ENCODE results near the gene RSRP1. TPM values are rescaled to one million over a fixed set of nuclear protein-coding genes. Genes with fewer than 3 reads are reported as not detected.

The RSRP1 gene
- total and polyA plus RNA-seq, 2 of the 13 experiments (the other 11 are each of a cell fraction or from before 2014, with no cell fraction given): 43.9 to 52.8 TPM

GRCh38 chr1:25247024-25247828 is at the start of gene RSRP1 (continued):
- TF ChIP-seq ZNF609 (CRISPR knock-in tag; IDR thresholded peaks at IDR 0.05; ENCODE audit: borderline replicate concordance) (0 out of 2 replicates have a peak, but pooled peaks have one; percentile 11), NCOA2 (CRISPR knock-in tag; IDR thresholded peaks at IDR 0.05) (peak; percentile 31; the same call in 1 of the 2 replicates), GABPA (IDR thresholded peaks at IDR 0.05; ENCODE audit: low read depth, low read length) (peak; percentile 44), GABPA (CRISPR knock-in tag; IDR thresholded peaks at IDR 0.05; ENCODE audit: low read depth) (peak; percentile 61), TARDBP (CRISPR knock-in tag; IDR thresholded peaks at IDR 0.05) (peak; percentile 86; the same call in 1 of the 2 replicates), KMT2A (CRISPR knock-in tag; IDR thresholded peaks at IDR 0.05) (peak; percentile 80), U2AF2 (IDR thresholded peaks at IDR 0.05; ENCODE audit: low read depth, low read length) (peak; percentile 77; the same call in 1 of the 2 replicates), ERF (CRISPR knock-in tag; IDR thresholded peaks at IDR 0.05) (peak; percentile 88), HNRNPLL (IDR thresholded peaks at IDR 0.05; ENCODE audit: low read depth, low read length, poor library complexity, severe bottlenecking) (peak; percentile 67), CREB1 (IDR thresholded peaks at IDR 0.05) (peak; percentile 68), CREB1 (CRISPR knock-in tag; IDR thresholded peaks at IDR 0.05) (peak; percentile 70; the same call in 1 of the 2 replicates), ZBTB26 (CRISPR knock-in tag; IDR thresholded peaks at IDR 0.05; ENCODE audit: borderline replicate concordance) (peak; percentile 74), SETDB1 (CRISPR knock-in tag; IDR thresholded peaks at IDR 0.05; ENCODE audit: borderline replicate concordance) (no peak), ZNF234 (CRISPR knock-in tag; conservative IDR thresholded peaks at IDR 0.05) (no peak), PAWR (CRISPR knock-in tag; IDR thresholded peaks at IDR 0.05; ENCODE audit: borderline replicate concordance) (no peak), ZC3H13 (CRISPR knock-in tag; IDR thresholded peaks at IDR 0.05) (peak; percentile 65), MIER2 (CRISPR knock-in tag; IDR thresholded peaks at IDR 0.05) (0 out of 2 replicates have a peak, but pooled peaks have one; percentile 47), ZNF33B (CRISPR knock-in tag; IDR thresholded peaks at IDR 0.05) (0 out of 2 replicates have a peak, but pooled peaks have one; percentile 61), THAP11 (CRISPR knock-in tag; IDR thresholded peaks at IDR 0.05) (peak; percentile 79), KLF12 (CRISPR knock-in tag; IDR thresholded peaks at IDR 0.05; ENCODE audit: borderline replicate concordance) (peak; percentile 65; the same call in 1 of the 2 replicates), MIER3 (CRISPR knock-in tag; IDR thresholded peaks at IDR 0.05; ENCODE audit: borderline replicate concordance) (peak; percentile 79; the same call in 1 of the 2 replicates), ZMYM2 (CRISPR knock-in tag; IDR thresholded peaks at IDR 0.05) (no peak), PAX8 (CRISPR knock-in tag; IDR thresholded peaks at IDR 0.05; ENCODE audit: borderline replicate concordance) (no peak)
- TF ChIP-seq, protein P1, sequence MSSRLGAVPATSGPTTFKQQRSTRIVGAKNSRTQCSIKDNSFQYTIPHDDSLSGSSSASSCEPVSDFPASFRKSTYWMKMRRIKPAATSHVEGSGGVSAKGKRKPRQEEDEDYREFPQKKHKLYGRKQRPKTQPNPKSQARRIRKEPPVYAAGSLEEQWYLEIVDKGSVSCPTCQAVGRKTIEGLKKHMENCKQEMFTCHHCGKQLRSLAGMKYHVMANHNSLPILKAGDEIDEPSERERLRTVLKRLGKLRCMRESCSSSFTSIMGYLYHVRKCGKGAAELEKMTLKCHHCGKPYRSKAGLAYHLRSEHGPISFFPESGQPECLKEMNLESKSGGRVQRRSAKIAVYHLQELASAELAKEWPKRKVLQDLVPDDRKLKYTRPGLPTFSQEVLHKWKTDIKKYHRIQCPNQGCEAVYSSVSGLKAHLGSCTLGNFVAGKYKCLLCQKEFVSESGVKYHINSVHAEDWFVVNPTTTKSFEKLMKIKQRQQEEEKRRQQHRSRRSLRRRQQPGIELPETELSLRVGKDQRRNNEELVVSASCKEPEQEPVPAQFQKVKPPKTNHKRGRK (CRISPR knock-in tag; IDR thresholded peaks at IDR 0.05): no peak
